Measurements from ENCODE around the gene POSTN. TPM values are rescaled to one million over a fixed set of nuclear protein-coding genes. Genes with fewer than 3 reads are reported as not detected.

Gene POSTN, protein sequence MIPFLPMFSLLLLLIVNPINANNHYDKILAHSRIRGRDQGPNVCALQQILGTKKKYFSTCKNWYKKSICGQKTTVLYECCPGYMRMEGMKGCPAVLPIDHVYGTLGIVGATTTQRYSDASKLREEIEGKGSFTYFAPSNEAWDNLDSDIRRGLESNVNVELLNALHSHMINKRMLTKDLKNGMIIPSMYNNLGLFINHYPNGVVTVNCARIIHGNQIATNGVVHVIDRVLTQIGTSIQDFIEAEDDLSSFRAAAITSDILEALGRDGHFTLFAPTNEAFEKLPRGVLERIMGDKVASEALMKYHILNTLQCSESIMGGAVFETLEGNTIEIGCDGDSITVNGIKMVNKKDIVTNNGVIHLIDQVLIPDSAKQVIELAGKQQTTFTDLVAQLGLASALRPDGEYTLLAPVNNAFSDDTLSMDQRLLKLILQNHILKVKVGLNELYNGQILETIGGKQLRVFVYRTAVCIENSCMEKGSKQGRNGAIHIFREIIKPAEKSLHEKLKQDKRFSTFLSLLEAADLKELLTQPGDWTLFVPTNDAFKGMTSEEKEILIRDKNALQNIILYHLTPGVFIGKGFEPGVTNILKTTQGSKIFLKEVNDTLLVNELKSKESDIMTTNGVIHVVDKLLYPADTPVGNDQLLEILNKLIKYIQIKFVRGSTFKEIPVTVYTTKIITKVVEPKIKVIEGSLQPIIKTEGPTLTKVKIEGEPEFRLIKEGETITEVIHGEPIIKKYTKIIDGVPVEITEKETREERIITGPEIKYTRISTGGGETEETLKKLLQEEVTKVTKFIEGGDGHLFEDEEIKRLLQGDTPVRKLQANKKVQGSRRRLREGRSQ
- 4.4 TPM for total RNA-seq
- long read RNA-seq, partial matches to known transcripts: 0 of 2 reads
- long read RNA-seq, other reads (novel, unspliced or antisense): 1 of 2 reads

DNA sequence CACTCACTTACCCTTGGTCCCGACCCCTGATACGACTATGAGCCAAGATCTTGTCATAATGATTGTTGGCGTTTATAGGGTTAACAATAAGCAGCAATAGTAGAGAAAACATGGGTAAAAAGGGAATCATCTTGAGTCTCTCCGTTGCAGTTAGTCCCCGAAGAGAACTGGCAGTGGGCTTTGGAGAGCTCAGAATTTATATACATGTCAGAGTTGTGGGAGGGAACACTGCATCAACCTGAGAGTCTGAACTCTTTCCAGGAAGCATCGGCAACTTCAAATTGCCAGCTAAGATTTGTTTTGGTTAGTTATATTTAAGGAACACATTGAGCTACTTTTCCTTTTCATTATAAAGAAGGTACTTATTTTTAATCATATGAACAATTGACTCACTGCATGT lies at the start of gene POSTN:
TSS of gene POSTN (minus strand) at position 172 of the 400 bp plus-strand sequence. CDS start at position 130, 42 bp downstream.
- ATAC-seq: no peak
- intact Hi-C loops (cut with DNase I): no loop called here
- DNase-seq (ENCODE audit: missing footprints): no peak

DNA sequence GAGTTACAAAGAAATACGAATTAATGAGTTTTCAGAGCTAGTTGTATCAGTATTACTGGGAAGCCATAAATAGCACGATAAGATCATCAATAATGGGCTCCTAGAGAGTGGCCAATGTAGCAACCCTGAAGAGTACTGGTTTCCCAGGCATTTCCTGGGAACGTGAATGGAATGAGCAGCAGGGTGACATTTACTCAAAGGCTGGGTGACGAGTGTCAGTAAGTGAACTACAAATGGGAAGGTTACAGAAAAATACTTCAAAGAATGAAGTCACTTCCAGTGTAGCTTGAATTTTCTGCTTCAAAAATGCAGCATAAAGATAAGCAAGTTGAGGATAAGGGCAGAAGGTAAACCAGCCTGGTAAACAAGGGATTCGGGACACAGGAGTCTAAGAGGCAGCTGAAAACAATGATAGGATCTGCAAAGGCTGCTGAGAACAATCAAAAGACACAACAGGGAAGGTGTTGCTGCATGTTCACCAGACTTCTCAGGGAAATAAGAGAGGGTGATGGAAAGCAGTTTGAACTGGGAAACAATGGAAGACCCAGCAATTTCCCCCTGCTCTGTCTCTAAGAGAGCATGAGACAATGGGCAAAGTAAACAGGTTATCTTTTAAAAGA lies 48.6 kb upstream of the POSTN start:
- DNase-seq (ENCODE audit: missing footprints) (no peak), ATAC-seq (no peak)
- intact Hi-C loops (cut with DNase I): no loop called here

DNA sequence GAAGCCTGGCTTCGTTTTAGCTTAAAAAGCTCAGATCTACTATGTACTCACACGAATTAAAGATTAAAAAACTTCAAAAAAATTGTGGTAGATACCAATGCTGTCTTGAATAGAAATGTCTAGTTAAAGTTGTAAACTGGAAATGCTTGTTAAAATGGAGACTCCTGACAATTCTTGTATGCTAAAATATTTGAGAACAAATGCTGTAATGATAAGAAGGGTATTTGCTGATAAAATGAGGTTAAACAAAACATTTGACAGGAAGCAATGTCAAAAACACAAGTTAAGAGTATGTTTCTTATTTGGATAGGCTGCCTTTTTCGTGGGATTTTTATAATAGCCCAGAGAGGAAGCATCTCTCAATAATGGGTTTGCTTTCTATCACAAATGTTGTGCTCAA lies 48.0 kb upstream of the POSTN start:
- intact Hi-C loops (cut with DNase I): no loop called here

DNA sequence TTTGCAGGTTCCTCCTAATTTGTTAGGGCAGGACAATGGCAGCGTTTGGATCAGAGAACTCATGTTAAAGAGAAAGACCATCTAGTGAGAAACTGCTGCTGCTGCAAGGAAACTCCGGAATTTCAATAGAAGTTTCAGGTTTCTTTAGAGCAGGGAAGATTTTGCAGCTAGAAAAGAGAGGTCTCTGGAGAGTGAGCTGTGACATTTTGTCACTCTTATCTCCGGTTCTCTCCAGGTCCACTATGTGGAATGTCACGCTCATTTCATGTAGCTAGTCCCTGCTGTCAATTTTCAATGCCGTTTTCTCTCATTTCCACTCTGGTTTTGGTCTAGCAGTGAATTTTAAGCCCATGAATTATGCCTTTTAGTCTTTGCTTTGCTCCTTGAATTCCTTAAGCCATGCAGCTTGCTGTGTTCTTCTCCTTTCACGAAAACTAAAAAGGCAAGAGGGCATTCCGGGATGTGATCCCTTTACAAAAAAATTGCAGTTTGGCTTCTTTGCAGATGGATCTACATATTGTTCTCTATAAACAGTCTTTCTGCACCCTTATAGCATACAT lies 46.7 kb upstream of the POSTN start:
- intact Hi-C loops (cut with DNase I): no loop called here

More for the DNA sequence above, 48.0 kb upstream of the POSTN start:
- ATAC-seq (no peak), DNase-seq (ENCODE audit: missing footprints) (no peak)

DNA sequence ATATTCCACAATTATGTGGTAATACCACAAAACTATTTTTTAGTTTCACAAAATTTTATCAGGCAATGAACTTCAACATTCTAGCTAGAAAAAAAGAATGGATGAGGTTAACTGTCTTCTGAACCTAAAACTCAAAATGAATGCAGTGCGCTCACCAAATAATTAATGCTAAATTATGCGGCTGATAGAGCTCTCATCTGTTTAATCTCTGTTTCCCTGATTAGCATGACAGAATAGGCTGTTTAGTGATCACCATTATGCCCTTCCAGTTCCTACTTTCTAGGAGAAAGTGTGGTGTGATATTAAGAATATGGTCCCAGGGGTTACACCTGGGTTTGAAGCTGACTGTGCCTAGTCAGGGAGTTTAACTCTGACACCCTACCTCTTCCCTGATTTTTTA lies 42.8 kb upstream of the POSTN start:
- intact Hi-C loops (cut with DNase I): loop anchor here (5.0 kb wide), 1 partner anchor 941 kb away; no protein-coding TSS in a partner anchor
- DNase-seq (ENCODE audit: missing footprints) (no peak), ATAC-seq (no peak)

More for the DNA sequence above, 46.7 kb upstream of the POSTN start:
- DNase-seq (ENCODE audit: missing footprints): no peak
- ATAC-seq: no peak

DNA sequence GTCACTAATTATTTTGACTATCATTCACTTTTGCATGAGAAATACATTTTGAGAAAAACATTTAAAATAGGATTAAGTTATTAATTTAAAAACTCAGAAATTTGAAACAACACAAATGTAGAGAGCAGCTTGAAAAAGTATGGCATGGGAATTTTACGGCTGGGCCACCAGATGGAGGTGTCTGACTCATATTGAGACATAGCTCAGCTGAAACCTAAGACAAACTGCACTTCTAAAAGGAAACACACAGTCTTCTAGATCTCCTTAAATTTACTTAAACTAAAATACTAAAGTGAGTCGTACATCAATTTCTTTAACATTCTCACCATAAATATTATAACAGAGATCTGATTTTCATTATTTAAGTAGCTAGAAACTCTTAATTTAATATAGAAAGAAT lies 41.9 kb upstream of the POSTN start:
- intact Hi-C loops (cut with DNase I): loop anchor here (5.0 kb wide), 1 partner anchor 942 kb away; no protein-coding TSS in a partner anchor
- DNase-seq (ENCODE audit: missing footprints): no peak
- ATAC-seq: no peak

DNA sequence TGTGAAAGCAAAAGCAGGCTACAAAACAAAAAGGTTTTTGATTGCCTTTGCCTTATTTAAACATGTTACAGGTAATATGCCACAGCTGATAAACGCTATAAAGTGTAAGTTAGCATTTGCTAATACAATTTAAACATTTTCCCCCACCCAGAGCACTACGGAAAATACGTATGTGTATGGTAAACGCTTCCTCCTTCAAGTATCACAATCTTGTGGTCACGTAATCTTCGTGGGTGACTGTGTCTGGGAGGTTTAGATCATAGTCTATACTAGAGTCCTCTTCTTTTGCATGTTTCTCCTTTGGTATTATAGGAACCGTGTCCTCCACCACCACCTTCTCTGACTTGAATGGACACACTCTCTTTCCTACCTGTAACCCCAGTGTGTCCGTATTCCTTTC lies 38.1 kb upstream of the POSTN start:
- no peak for DNase-seq (ENCODE audit: missing footprints)
- no peak for ATAC-seq
- intact Hi-C loops (cut with DNase I): no loop called here

DNA sequence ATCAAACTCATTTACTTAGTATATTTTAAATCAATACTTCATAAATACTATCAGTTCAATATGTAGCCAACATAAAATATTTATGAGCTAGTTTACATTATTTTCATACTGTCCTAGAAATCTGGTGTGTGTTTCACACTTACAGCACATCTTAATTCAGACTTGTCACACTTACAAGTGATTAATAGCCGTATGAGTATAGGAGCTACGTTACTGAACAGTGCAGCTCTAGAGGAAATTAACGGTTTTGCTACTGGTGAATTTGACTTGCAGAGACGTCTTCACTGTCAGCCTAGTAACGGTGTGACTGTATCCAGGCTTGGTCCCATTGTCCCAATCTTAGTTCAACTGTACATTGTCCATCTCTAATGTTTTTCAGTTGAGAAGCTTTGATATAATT lies 33.7 kb upstream of the POSTN start:
- intact Hi-C loops (cut with DNase I): no loop called here
- ATAC-seq (no peak), DNase-seq (ENCODE audit: missing footprints) (no peak)

DNA sequence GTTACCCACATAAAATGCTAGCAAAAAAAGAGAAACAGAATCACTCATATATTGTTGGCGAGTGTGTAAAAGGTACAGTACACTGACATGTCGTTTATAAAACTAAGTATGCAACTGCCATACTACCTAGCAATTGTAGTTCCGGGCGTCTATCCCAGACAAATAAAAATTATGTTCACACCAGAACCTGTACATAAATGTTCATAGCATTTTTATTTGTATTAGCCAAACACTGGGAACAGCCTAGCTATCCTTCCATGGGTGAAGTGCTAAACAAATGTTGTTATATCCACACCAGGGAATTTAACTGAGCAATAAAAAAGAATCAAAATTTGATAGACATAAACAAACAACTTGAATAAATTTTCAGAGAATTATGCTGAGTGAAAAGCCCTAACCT lies 28.9 kb upstream of the POSTN start:
- intact Hi-C loops (cut with DNase I): no loop called here
- DNase-seq (ENCODE audit: missing footprints) (no peak), ATAC-seq (no peak)

DNA sequence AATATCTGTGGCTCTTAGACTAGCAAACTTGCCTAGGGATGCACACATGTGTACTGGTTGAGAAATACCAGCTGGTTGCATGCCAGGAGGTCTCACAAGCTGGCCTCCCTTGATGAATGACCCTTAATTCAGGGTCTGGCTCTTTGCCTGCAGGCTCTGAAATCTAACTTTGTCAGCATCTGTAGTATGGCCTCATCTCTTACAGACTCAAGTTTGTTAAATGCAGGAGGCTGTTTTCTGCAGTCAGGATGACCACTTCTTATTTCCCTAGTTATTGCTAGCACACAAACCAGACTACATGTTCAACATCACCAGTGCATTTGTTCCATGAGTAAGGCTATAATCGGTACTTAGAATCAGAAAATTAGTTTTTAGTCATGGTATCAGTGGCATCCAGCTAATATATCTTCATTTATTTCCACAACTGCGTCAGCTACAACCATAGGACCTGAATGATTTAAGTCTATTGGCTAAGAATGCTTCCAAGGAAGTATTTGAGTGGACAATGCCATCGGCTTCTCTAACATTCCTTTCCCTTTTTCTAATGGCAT lies 23.3 kb upstream of the POSTN start:
- DNase-seq (ENCODE audit: missing footprints) (no peak), ATAC-seq (no peak)
- intact Hi-C loops (cut with DNase I): no loop called here

DNA sequence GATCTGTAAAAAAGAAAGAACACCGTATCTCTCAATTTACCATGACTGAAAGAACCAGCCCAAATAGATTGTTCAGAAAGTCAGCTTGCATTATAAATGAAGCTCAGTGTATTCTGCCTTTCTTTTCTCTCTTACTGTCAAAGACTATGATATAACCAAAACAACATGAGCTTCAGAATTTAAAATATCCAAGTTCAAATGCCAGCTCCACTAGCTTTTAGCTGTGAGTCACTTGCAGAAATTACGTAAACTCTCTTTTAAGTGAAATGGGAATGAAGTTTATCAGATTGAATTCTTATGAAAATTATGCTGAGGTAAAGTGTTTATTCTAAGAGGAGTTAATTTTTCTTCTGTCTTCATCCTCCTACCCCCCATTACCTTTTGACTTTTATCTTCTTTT lies 20.0 kb upstream of the POSTN start:
- DNase-seq (ENCODE audit: missing footprints) (no peak), ATAC-seq (no peak)
- intact Hi-C loops (cut with DNase I): no loop called here

DNA sequence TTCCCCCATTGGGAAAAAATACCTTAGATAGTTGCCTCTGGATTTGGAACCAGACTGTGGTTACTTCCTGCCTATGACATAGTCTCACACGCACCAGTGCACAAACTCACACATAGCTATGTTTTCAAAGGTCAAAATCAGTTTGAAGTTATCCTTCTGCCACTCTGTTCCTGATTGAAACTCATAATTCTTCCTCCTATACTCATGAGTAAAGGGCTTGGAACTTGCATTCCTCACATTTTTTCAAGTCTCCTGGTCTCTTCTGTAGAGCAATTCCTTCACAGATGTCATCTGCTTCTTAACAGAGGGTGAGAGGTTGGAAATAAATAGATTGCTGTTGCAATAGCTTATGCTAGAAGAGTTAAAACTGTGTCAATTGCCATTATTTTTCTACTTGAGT lies 18.6 kb upstream of the POSTN start:
- no peak for ATAC-seq
- intact Hi-C loops (cut with DNase I): no loop called here
- DNase-seq (ENCODE audit: missing footprints): no peak

DNA sequence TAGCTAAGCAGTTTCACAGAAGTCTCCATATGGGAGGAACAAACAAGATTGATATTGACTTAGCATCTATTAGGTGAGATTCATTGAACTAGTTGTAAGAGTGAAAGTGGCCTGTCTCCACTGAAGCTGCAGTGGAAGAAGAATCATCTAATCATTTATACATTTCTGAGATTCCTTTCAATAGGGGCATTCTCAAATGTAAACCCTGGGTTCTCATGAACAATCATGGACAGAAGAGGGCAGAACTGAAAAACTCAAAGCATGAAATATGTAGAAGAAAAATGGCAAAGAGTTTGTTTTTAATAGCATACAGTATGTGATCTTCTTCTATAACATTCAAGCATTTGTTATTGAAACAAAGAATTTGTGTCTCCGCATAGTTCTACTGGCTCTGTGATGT lies 17.6 kb upstream of the POSTN start:
- intact Hi-C loops (cut with DNase I): no loop called here
- no peak for ATAC-seq
- DNase-seq (ENCODE audit: missing footprints): no peak

DNA sequence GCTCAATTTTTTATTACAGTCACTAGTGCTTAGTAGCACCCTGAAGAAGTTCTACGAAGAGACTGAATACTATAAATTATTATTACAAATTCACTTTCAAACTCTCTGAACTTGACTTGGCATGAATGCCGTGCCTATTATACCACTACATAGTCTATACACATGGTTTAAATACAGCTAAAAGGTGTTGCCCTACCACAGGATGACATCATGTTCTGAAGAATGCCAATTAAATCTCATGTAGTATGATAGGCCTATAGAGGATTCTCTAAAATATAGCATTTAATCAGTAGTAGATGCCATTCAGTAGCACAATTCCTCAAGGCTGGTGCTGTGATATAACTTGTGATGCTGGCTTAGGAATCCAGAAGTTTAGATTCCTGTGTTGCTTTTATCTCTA lies 16.7 kb upstream of the POSTN start:
- no peak for DNase-seq (ENCODE audit: missing footprints)
- intact Hi-C loops (cut with DNase I): no loop called here
- ATAC-seq: no peak

DNA sequence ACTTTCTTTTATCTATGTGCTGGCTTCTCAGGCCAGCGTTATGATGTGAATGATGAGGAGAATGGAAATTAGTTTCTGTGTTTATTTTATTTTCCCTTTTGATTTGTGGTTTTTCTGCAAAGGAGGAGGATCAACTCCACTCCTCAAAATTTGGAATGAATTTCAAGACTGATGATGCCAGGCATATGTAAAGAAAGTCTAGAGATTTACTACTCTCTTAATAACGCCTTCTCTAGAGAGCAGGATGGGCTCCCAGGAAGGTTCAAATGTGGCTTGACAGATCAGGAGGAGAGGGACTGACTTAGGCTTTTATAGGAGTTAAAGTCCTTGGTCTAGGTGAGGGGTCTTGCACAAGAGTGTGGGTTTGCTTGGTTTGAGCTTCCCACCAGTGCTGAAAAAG lies 15.1 kb upstream of the POSTN start:
- DNase-seq (ENCODE audit: missing footprints): no peak
- intact Hi-C loops (cut with DNase I): no loop called here
- ATAC-seq: no peak

DNA sequence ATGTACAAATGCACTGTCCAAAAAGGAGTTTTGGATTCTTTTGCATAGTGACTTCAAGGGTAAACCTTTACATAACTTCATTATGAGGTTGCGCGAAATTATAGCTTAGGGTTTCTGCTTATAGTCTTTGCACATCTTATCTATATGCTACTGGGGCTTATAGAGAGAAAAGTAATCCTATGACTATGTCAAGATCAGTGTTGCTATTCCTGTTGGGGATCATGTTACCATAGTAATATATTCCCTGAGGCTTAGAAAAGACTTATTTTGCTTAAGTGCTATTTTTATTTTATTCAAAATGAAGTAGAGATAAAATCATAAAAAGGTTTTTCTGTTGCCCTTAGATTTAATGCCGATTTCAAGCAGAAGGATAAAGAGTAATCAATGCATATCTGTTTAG lies 14.7 kb upstream of the POSTN start:
- DNase-seq (ENCODE audit: missing footprints) (no peak), ATAC-seq (no peak)
- intact Hi-C loops (cut with DNase I): no loop called here

DNA sequence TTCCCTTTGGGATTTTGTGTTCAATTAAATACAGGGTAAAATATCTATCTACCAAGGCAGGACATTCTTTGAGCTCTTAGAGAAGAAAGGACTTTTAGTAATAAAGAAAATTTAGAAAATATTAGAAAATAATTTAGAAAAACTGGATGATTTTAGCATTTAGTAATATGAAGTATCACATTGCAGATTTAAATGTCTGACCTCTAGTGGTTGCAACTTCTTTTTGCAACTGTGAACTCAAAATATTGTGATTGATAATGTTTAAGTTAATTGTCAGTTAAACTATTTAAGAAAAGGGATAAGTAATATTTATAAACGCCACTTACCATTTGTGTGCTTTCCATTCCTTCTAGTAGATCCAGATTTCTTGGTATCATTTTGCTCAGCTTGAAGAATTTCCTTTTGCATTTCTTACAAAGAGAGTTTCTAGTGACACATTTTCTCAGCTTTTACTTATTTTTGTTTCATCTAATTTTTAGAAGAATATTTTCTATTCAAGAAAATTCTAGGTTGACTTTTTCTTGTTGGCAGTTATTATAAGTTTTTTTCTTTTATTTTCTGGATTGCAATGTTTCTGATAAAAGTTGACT lies 10.3 kb upstream of the POSTN start:
- ATAC-seq (no peak), DNase-seq (ENCODE audit: missing footprints) (no peak)
- intact Hi-C loops (cut with DNase I): no loop called here

DNA sequence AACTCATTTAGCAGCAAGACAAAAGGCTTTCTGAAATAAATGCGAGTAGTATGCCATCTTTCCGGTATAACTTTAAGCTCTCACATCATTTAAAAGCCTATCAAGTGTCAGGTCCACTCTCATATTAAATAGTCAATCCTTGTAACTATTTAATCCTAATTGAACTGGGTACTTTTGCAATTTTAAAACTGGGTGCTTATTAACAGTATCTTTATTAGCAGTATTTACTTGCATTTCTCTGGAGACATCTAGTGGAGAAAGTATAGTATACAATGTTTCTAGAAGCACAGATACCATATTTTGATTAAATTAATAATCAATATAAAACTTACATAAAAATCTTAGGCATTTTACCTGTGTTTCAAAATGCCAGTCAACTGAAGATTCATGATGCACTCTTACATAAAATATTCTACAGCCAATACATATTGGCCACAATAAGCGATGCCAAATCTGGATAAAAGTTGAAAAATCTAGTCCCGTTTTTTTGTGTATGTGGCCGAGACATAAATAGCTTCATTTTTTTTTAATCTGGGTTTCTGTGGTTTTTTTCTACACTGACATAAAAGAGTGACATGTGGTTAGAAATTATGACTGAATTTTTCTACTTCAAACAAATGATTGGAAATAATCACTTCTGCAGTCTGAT lies 4.3 kb upstream of the POSTN start:
- intact Hi-C loops (cut with DNase I): loop anchor here (1.0 kb wide), 1 partner anchor 494 kb away; no protein-coding TSS in a partner anchor
- ATAC-seq: no peak
- no peak for DNase-seq (ENCODE audit: missing footprints)

Measured in Right ventricle myocardium inferior (tissue), 1 donor.